ENCODE measurements around the gene ABCC1.
"Not testable (repeated sequence)": the region's sequence is repeated elsewhere in the genome, so short reads cannot be mapped to it uniquely, and the experiment has no call there.

ABCC1 gene

DNA sequence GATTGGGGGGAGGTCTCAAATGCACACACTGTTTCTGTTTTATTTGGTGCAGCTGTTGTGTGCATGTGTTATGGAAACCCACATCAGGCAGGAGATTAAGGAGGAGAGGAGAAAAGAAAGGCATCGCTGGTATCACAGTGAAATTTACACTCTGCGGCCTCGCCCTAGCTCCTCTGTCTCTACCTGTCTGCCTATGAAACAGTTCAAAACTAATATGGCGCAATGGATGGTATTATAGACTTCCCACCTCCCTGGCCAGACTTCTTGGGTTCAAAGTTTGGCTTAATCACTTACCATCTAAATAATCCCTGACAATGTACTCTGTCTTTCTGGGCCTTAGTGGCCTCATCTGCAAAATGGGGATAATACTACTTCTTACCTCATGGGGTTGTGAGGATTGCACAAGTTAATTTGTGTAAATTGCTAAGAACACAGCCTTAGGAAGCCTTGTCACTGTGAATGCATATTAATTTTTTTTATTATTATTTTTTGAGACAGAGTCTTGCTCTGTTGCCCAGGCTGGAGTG is 1.4 kb upstream of the ABCC1 start:
- DNase-seq, result no peak

DNA sequence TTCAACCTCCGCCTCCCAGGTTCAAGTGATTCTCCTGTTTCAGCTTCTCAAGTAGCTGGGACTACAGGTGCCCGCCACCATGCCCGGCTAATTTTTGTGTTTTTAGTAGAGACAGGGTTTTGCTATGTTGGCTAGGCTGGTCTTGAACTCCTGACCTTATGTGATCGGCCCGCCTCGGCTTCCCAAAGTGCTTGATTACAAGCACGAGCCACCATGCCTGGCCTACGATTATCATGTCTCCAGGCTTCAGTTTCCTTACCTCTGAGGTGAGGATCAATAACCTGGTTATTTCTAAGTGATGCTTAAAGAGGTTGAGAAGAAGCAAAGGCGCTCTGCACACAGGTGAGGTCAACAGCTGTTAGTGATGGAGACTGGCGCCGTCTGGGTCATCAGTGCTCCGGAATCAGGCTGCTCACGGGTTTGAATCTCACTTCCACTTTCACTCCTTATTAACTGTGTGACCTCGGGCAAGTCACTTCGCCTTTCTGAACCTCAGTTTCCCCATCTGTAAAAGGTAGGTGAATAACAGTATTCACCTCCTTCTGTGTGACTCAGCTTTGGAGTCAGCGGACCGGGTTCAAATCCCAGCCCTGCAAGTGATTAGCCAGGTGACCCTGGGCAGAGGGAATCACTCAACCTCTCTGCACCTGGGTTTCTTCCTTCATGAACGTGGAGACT is 745 bp upstream of the ABCC1 start:
- no peak for DNase-seq

DNA sequence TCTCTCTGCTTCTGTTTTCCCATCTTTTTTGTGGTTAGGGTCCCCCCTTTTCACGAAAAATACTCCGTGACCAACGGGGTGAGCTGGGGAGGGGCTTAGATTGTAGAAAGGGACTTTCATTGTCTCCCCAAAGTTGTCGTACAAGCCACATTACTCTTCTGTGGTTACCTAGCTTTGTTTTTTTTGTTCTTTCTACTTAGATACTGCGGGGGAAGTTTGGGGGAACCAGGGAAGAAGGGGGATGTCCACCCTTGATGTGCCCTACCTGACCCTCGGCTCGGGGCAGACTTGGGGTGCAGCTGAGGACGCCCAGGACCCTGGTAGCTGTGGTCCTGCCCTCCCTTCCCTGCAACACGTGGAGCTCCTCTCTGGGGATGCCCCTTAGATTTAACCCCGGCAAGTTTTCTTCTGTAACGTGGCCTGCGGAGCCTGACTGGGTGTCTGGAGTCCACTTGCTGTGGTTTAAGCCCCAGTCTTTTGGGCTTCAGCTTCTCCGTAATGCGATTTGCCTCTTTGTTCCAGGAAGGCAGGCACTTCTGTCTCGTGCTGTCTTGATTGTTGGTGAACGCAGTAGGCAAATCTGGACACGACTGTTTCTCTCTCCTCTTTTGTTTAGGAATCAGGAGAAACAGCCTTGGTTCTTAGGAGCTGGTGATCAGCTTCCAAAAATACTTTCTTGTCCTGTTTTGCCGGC is 892 bp downstream of the ABCC1 start:
- DNase-seq, result peak; percentile 28 to 36

DNA sequence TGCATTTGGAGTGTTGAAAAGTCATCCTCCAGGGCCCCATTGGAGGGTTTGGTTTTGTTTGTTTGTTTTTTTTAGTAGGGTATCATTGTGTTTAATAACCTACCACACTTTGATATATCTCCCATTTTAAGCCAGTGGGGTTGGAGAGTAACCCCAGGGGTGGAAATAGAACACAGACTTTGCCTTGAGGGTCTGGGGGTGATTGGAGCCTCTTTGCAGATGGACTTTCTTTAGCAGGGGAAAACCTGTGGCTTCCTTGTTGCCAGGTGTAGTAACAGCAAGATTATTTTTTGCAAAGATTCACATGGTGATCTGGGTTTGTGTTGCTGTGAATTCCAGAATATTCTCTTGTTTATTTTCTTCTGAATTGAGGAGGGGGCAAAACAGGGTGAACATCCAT is 1.5 kb downstream of the ABCC1 start:
- no peak for DNase-seq

DNA sequence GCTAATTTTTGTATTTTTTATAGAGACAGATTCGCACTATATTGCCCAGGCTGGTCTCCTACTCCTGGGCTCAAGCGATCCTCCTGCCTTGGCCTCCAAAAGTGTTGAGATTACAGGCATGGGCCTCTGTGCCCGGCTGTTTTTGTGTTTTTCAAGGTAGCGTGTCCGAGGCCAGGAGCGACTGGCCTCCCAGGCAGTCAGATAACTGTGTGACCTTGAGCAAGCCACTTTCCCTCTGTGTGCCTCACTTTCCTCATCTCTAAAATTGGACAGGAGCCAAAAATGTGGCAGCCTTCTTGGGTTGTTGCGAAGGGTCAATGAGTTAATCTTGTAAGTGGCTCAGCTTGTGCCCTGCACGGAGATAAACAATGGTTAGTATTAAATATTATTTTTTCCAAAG is 2.4 kb downstream of the ABCC1 start:
- DNase-seq, result no peak

DNA sequence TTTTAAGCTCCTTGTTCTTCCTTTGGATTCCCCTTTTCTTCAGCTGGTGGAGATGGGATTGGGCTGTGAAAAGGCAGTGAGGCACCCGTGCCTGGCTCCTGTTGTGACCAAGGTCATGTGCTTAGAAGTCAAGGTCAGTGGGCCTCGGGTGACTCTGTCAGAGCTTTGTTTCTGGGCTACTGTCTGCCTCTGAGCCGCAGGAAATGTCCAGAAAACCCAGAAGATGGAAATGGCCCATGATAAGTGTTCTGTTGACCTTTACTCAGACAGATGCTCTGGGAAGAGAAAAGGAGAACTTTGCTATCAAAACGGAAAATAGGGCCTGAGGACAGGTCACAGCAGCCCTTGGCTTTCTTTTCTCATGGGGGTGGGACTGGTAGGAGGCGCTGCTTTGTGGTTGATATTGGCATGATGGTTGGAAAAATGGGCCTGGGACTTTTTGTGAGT is 2.9 kb downstream of the ABCC1 start:
- DNase-seq, result peak in 1 of 2 experiments; percentile 39

DNA sequence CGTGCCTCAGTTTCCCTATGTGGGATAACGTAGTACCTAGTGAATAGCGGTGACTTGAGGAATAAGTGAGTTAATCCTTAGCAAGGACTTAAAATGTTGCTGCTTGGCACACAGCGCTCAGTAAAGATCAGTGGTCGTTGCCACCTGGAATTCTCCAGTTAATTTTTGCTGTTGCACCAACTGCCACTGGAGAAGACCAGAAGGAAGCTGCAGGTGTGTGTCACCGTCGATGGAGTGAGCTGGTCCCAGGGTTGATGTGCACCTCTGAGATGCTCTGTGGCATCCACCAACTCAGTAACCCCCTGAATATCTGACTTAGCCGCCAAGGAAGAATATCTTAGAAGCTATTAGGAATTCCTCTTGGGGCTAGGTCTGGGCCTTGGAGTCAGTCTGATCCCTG is 4.1 kb downstream of the ABCC1 start:
- no peak for DNase-seq

DNA sequence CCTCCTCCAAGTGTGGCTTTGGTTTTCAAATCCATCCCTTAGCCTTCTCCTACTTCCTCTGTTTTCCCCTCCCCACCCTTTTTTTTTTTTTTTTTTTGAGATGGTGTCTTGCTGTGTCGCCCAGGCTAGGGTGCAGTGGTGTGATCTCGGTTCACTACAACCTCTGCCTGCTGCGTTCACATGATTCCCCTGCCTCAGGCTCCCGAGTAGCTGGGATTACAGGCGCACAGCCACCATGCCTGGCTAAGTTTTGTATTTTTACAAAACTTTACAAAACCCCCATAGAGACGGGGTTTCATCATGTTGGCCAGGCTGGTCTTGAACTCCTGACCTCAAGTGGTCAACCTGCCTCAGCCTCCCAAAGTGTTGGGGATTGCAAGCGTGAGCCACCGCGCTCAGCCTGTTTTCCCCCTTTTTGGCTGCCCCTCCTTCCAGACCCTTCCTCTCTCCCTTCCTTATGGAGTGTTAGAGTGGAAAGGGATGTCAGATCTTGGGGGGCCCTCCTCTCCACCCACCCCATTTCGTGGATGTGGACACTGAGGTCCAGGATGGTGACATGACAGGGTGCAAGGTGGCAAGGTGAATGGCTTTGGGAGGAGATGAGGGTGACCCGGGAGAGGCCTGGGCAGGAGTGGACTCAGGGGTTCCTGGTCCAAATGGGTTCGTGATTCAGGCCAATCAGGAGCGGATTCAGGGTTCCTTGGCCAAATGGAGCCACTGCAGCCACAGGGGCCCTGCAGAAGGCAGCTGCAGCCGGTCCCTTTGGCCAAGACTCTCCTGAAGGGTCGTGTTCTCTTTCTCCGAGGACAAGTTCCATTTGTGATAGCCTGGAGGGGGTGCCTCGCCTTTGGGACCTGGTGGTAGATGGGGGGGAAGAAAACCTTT is 4.8 kb downstream of the ABCC1 start:
- no peak for DNase-seq

DNA sequence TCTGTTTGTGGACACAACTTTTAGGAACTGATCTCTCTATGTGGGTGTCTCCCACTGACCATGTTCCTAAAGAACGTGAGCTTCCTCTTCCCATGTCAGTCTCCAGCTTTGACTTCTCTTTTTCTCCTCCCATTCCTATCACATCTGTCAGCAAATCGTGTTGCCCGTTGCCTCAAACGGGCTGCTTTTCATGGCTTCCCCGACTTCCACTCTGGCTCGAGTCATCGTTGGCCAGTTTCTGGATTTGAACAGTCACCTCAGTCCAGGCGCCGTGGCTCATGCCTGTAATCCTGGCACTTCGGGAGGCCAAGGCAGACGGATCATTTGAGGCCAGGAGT is 5.4 kb downstream of the ABCC1 start:
- no peak for DNase-seq

DNA sequence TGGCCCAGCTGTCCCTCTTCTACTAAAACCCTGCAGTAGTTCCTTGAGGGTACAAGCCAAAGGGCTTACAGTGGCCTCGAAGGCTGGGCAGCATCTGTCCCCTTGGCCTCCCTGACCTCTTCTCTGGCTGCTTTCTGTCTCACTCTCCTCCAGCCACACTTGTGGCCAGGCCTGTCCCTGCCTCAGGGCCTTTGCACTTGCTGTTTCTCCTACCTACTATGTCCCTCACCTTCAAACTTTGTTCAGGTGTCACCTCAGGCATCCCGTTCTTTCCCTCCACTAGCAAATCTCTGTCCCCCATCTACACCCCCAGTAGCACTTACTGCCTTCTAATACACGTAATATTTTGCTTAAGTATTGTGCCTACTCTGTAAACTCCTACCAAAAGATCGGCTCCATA is 6.0 kb downstream of the ABCC1 start:
- DNase-seq, result no peak

DNA sequence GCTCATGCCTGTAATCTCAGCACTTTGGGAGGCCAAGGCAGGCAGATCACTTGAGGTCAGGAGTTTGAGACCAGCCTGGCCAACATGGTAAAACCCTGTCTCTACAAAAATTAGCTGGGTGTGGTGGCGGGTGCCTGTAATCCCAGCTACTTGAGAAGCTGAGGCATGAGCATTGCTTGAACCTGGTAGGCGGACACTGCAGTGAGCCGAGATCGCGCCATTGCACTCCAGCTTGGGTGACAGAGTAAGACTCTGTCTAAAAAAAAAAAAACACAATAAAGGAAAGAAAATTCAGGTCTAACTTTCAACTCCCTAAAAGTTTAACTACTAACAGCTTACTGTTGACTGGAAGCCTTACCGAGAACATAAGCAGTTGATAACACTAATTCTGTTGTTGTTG is 6.7 kb downstream of the ABCC1 start:
- not testable (repeated sequence) for DNase-seq

DNA sequence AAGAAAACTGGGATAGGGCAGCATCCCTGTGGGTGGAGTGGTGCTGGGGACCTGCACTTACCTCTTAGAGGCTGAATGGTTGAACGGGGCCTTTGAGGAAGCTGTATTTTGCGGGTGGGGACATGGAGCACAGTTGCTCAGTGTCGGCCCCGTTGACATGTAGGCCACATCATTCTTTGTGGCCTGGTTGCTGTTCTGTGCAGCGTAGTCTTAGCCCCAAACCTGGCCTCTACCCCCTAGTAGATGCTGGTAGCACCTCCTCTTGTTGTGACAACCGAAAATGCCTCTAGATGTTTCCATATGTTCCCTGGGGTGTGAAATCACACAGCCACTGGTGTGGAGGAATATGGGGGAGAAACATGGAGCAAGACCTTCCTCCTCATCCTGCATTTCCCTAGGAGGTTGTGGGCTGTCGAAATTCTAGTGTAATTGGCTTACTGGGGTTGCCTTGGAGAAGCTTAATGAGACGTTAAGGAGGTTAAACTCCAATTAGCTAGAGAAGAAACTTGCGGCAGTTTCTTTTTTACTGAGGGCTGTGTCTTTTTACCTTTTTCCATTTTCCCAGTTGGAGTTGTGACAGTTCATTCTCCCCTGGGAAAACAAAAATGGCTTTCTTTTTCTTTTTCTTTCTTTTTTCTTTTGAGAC is 9.4 kb downstream of the ABCC1 start:
- no peak for DNase-seq

DNA sequence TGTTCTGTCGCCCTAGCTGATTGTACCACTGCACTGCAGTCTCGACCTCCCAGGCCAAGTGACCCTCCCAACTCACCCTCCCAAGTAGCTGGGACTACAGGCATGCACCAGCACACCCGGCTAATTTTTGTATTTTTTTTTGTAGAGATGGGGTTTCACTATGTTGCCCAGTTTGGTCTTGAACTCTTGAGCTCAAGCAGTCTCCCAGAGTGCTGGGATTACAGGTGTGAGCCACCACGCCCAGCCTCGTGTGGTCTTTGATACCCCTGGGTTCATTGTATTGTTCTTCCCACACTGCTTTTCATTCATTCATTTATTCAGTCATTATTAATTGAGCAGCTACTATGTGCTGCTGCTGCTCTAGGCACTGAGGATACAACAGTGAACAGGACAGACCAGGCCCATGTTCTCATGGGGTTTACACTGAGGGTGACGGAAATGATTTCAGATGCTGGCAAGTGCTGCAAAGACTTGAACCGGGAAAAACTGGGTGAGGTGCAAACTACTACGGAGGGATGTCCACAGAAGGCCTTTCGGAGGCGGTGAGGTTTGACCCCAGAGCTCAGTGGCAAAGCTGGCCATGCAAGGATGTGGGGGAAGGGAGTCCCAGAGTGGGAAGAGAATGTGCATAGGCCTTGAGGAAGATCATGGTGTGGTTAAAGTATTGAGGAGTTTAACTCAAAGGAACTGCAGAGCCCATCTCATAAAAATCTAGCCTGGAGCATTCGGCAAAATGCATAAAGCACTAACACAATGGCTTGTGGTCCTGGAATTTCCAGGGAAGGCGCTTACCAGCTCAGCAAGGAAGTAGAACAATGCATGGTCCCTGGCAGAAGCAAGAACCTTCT is 10.9 kb downstream of the ABCC1 start:
- DNase-seq, result no peak

DNA sequence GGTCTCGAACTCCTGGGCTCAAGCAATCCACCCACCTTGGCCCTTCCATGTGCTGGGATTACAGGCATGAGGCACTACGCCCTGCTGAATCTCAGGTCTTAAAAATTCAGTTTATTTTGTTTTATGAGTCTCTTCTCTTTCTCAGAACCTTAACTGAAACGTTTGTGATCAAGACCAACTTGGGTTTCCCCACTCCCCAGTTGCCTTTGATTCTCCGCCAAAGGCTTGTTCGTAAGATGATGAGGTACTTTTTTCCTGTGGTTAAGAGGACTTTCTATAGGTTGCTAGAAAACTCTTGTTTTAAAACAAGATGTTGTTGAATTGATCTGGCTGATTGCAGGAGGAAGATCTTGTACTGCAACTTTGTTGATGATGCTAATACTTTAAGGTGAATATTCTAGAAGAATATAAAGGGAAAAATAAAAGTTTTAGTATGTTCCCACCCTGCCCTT is 11.7 kb downstream of the ABCC1 start:
- DNase-seq, result peak; percentile 37 to 82

DNA sequence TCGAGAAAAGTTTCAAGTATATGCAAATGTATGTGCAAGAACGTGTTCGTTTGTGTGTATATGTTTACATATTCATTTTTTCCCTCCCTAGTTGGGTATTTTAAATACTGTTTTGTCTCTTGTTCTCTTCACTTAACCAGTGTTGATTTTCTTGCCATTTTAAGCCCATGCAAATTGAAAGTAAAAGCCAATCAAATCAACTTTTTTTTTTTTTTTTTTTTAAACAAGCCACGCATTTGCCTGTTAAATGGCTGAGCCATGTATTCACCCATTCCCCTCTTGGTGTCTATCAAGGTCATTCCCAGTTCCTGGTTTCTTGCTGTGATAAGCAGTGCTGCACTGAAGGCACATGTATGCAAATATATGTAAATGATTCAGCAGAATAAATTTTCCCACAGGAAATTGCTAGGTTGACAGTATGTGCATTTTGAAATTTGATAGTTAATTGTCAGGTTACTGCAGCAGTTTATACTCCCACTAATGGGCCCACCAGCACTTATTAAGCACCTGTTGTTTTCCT is 12.2 kb downstream of the ABCC1 start:
- DNase-seq, result no peak

DNA sequence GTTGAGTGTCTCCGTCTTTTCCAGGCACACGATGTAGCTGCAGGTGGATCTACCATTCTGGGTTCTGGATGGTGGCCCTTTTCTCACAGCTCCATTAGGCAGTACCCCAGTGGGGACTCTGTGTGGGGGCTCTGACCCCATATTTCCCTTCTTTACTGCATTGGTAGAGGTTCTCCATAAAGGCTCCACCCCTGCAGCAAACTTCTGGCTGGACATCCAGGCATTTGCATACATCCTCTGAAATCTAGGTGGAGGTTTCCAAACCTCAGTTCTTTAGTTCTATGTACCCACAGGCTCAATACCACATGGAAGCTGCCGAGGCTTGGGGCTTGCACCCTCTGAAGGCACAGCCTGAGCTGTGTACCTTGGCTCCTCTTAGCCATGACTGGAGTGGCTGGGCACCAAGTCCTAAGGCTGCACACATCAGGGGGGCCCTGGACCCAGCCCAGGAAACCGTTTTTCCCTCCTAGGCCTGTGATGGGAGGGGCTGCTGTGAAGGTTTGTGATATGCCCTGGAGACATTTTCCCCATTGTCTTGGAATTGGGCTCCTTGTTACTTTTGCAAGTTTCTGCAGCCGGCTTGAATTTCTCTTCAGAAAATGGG is 14.0 kb downstream of the ABCC1 start:
- DNase-seq, result no peak

DNA sequence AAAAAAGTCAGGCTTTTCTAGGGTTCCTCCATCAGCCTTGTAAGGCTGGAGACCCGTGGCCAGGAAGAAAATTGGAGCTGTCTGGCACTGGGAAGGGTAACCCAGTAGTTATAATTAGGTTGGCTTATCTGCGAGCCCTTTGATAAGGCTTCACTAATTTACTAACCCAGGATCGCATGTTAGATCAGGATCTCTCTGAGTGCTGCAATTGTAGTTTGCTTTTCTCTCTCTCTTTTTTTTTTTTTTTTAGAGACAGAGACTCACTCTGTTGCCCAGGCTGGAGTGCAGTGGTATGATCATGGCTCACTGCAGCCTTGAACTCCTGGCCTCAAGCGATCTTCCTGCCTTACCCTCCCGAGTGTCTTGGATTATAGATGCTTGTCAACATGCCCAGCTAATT is 17.0 kb downstream of the ABCC1 start:
- no peak for DNase-seq

DNA sequence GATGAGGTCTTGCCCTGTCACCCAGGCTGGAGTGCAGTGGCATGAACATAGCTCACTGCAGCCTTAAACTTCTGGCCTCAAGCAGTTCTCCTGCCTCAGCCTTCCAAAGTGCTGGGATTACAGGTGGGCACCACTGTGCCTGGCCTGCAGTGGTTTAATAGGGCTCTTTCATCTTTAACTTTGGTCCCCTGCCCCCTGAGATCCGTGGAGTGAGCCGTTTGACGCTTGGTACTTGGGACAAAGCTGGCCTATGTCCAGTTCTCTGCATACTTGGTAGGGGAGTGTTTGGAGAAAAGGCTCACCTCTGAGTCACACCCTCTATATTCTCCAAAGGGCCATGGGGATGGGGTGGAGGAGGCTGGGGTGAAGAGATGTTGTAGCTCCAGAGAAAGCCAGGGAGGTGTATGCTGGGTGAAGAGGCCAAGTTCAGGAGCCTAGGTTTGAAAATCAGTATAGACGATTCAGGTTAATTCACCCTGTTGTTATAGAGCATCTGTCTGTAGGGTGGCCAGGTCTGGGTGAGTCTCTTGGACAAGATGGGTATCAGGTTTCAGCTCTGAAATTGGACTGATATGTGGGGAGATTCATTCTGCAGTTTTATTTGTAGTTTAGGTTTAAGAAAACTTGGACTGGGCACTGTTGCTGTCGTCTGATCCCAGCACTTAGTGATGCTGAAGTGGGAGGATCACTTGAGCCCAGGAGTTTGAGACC is 17.6 kb downstream of the ABCC1 start:
- no peak for DNase-seq

DNA sequence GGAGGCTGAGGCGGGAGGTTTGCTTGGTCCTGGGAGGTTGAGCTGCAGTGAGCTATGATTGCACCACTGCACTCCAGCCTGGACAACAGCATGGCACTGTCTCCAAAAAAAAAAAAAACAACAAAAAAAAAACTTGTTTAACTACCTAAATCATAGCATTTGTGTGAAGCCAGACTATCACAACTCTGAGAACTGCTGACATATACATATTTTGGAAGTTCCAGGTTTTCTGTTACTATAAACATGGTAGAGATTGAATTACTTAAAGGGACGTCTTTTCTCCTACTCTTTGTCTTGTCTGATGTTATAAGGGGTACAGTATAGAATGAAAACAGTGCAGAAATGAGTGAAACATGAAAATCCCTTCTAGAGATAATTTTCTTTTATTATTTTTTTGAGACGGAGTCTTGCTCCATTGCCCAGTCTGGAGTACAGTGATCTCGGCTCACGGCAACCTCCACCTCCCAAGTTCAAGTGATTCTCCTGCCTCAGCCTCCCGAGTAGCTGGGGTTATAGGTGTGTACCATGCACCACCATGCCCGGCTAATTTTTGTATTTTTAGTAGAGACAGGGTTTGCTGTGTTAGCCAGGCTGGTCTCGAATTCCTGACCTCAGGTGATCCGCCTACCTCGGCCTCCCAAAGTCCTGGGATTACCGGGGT is 18.4 kb downstream of the ABCC1 start:
- no peak for DNase-seq

DNA sequence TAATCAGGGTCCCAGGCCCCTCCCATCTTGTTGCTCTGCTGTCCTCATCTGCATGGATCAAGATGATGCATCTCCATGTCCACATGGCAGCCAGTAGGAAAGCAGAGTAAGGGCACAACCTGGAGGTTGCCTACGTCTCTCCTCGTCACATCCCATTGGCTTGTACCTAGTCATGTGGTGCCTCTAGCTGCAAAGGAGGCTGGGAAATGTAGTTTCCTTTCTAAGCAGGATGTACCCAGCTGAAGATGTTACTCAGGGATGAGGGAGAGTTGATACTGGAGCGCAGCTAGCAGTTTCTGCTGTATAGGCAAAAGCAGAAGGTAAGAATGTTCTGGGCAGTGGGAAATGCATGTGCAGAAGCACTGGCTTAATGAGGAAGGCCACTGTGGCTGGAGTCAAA is 20.8 kb downstream of the ABCC1 start:
- no peak for DNase-seq

Data from stimulated activated CD4-positive, alpha-beta T cell treated with anti-CD3 and anti-CD28 coated beads, Interleukin-4, amount 100 ng/mL, for 4 hours (primary cell).